ENCODE data around the gene TMEM107. TPM values are rescaled to one million over a fixed set of nuclear protein-coding genes. Genes with fewer than 3 reads are reported as not detected.

The TMEM107 gene
- total RNA-seq, 1 donor from 2014 or later, result 17.5 TPM

GRCh38 chr17:8150194-8151119, 25.7 kb downstream of the TMEM107 start:
- ATAC-seq, result no peak

DNA sequence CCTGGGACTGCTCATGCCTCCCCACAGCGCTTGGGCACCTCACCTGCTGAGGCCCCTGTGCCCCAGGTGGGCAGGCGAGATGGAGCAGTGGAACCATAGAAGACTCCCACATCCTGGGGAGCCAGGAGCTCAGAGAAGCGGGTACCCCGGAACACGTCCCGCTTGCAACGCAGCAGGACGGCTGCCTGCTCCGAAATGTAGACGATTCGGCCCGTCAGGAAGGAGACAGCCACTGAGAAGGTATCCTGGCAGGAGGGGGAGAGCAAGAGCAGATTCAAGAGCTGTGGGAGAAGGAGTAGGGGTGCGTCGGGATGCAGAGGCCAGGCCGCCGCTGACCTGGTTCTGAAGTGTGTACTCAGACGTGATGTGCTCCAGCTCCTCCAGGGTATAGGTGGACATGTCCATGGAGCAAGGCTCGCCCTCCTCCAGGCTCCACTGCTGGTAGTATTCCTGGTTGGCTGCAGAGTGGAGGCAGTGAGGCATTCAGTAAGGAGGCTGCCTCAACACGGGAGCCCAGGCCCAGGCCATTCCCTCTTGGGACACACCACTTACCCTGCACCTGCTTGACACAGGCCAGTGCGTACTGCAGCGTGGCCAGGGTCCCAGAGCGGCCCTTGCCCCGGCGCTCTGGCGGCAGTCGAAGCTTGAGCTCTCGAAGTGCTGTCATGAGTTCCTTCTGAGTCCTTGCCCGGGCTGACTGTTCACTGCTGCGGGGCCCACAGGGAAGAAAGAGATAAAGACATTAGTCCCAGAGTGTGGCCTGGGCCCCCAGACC, 26.6 kb downstream of the TMEM107 start:
- no peak for ATAC-seq

DNA sequence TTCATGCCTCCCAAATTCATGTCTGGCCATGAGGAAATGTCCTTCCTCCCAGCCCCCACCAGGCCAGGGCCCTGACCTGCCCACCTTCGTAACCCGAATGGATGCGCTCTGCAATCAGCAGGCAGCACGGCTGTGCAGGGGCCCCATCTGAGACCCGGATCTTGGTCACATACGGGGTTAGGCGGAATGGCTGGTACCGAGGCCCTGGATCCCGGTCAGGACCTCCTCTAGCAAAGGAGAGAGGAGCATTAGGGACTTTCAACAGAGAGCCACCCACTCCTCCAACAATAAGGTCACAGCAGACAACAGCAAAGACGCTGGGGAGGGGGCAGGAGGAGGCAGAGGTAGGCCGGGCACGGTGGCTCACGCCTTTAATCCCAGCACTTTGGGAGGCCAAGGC, 27.6 kb downstream of the TMEM107 start:
- ATAC-seq, result no peak

DNA sequence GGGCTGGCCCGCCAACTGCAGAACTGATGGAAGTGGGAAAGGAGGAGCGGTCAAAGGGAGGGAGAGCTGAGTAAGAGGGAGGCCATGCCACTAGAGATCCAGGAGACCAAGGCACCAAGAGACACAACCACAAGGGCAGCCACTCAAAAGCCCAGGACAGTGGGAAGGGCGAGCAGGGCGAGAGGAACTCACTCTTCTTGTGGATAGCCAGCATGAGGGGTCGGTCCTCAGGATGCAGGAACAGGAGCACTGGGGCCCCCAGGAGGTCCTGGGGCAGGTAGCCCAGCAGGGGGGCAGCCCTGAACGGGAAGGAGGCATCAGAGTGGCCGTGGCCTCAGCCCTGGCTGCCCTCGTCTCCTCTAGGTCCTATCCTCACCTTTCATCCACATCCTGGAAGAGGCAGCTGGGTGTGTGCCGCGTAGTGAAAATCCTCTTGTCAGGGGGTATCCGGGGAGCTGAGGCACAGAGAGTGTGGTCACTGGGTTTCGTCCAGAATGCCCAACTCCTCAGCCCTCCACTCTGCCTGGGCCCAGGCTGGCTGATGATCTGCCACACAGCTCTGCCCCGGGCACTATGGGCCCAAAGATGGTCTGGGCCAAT, 28.3 kb downstream of the TMEM107 start:
- ATAC-seq, result no peak

DNA sequence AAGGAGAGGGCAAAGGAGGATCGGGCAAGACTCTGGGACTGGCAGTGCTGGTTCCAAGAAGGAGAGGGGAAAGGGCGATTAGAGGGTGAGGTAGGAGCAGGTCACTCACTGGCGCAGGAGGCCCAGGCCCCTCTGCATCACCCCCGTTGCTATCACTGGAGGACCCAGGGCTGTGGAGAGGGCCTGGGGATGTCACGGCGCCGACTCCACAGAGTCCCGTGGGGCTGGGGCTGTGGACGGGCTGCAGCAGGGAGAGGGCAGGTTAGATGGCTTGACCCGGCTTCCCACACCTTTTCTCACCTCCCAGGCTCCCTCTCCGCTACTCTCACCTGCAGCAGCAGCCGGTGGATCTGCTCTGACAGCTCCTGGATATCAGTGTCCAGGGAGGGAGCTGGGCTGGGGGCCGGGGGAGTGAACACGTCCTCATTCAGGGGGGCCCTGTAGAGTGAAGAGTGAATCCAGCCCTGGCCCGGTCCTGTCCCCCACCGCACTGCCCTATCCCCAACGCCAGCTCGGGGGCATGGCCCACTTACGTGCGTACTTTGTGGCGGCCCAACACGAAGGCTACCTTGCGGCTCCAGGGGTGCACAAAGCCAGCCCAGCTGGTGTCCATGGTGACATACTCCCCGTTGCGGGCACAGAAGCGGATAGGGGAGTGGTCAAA, 28.9 kb downstream of the TMEM107 start:
- ATAC-seq, result no peak

GRCh38 chr17:8146381-8147140, 29.6 kb downstream of the TMEM107 start:
- ATAC-seq, result no peak

DNA sequence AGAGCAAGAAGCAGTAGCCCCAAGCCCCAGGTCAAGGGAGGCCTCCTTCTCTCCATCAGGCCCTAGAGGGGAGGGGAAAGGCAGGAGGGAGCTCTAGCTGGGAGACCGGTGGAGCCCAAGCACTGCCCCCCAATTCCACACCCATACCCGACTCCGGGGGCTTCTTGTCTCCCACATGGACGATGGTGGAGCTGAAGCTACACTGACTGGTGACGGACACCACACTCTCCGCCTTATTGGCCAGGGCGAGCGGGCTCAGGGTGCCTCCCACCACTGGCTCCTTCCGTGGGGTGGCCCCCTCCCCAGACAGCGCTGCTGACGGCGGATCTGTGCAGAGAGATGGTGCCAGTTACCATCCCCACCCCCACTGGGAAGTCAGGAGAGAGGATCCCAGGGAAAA, 30.4 kb downstream of the TMEM107 start:
- no peak for ATAC-seq

GRCh38 chr17:8144401-8145231, 31.6 kb downstream of the TMEM107 start:
- no peak for ATAC-seq

GRCh38 chr17:8143581-8144400, 32.4 kb downstream of the TMEM107 start:
- ATAC-seq, result no peak

- no peak for ATAC-seq
These were observed 33.1 kb downstream of the TMEM107 start for GRCh38 chr17:8142887-8143580.

DNA sequence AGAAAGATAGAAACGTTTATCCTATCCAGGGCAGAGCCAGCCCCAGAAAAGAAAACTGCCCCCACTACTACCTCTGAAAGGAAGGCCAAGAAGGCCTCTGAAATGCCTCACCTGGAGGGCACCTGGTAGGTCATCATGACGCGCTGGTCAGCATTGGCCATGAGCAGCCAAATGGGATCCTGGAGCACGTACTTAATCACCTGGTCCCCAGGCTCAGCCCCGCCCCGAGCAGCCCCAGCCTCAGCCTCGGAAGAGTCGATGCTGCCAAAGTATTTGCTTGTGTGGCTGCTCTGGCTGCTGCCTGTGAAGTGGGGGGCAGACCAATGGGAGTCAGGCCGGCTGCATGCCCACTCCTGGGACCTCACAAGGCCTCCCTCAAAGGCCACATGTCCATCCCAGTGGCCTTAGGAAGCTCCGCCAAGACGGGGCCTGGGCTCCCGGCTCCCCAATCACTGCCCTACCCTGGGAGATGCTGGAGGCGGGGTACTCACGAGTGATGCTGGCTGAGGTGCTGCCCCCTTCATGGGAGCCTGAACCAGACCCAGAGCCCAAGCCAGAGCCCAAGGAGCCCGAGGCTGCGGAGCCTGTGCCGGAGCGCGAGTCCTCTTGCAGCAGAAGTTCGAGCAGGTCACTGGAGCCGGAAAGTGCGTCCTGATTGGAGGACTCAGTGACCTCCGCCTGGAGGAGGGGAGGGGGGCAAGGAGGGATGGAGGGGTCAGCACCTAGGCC, 33.9 kb downstream of the TMEM107 start:
- no peak for ATAC-seq

DNA sequence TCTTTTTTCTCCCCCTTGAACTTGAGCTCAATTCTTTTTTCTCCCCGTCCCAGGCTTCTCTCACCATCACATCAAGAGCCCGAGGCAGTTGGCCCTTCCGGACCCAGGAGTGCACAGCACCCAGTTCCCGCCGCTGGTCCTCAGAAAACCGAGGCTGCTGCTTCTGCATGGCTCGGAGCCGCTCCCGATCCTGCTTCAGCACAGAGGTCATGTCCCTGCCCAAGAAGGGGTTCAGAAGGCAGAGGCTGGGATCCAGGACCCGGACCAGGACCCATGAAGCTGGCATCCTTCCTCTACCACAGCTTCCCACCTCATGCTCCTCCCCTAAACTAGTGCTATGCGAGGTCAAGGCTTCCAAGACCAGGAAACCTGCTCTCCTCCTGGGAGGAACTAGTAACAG, 34.4 kb downstream of the TMEM107 start:
- ATAC-seq, result no peak

DNA sequence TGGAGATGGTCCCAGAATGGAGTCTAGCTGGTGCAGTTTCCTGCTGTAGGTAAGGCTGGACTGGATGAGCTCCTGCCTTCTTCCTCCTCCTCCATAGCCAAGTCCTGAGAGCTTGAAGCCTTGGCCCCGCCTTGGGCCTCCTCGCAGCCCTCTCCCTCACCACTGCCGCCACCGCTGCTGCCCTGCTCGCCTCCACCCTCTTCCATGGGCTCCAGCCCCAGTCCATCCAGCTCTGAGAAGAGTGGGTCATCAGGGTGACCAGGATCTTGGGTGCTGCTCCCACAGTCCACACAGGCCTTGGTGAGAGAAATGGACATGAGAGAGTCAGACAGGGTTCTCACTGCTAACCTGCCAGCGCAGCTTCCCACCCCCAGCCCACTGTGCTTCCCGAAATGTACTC, 35.1 kb downstream of the TMEM107 start:
- no peak for ATAC-seq

DNA sequence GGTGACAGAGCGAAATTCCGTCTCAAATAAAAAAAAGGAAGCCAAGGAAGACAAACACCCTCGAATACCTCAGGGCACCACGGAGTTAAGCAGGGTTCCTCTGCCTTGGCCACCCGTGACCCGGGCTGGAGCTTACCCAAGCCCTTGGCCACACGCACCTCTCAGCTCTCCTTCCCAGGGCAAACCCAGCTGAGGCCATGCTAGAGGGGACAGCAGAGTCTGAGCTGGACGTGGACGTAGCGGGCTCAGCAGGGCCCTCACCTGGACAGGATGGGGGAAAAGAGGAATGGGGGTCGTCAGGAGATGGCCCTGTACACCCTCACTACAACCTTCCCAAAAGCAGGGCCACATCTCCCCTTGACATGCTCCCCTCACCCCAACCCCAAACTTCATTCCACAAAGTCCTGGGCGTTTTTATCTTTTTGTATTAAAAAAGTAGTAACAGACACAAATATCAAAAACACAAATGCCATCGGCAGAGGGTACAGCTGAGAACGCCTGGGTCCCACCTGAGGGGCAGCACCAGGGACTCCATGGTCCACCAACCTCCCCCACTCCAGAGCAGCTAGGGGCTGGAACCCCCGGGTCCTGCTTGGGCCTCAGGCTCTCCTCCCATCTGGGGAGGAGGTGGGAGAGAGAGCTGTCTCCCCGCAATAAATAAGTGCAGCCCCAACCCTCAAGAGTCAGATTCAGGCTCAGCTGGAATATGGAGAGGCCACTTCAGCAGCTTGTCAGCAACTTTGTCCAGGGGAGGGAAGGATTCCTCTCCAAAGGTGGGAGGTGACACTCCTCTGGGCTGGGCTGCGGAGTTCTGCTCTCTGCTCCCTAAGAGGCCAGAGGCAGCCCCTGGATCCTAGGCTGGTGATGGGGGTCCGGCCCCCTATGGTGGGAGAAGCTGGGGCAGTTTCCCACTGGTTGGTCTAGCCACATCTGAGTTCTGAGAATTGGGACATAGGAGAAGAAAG, 35.8 kb downstream of the TMEM107 start:
- ATAC-seq, result no peak

DNA sequence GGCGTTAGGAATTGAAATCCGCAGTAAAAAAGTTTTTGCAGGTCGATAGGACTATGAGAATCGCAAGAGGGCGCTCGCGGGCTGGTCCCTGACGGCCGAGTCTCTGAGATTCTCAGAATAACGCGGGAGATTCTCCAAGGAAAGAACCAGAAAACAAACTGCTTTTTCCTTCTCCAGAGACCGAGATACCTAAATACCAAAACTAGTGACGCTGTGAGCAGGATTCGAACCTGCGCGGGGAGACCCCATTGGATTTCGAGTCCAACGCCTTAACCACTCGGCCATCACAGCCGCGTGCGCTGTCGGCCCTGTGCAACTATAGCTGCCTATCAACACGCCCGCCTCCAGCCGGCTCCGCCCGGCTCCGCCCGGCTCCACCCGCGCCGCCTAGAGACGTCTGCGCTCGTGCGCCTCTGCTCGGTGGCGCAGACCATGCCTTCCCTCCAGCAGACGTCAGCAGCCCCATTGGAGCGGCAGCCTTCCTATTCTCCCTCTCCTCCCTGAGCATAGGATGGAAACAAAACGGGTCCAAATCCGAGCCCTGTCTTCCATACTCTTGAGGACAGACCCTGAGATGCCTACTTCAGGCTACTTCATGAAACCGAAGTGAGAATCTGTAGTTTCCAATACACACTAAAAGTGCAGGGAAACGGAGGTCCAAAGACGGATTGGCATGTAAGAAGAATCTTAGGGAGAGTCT, 37.4 kb downstream of the TMEM107 start:
- peak; percentile 90 for ATAC-seq

DNA sequence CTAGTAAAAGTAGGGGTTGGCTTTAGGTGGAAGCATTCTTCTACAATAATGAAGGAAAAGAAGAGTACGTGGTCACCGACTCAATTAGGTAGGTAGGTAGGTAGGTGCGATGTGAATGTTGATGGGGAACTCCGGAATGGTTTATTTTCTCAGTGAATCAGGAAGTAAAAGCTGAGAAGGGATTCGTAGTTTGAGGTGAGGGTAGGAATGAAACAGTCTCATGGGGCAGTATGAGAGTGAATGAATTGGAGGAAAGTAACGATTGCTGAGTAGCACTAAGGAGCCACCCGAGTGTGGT, 37.9 kb downstream of the TMEM107 start:
- no peak for ATAC-seq

Data from esophagus mucosa (tissue), 1 donor.